Measurements from ENCODE around the gene FGGY.
"Not testable (repeated sequence)": the region's sequence is repeated elsewhere in the genome, so short reads cannot be mapped to it uniquely, and the experiment has no call there.

The FGGY gene

DNA sequence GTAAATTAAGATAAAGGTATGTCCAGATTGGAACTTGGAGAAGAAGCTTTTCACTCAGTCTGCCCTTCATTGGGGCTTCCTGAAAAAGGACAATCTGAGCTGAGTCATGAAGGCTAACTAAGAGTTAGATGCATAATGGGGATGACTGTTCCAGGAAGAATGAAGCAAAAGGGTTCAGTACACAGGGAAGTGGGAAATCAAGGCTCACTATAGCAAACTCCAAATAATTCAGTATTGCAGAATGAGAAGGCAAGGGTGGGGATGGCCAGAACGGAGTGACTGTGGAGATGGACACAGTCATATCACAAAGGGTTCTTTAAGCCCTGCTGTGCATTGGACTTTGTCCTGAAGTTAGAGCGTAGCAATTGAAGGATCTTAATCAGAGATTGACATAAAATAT is 158.3 kb downstream of the FGGY start:
- DNase-seq, result no peak

DNA sequence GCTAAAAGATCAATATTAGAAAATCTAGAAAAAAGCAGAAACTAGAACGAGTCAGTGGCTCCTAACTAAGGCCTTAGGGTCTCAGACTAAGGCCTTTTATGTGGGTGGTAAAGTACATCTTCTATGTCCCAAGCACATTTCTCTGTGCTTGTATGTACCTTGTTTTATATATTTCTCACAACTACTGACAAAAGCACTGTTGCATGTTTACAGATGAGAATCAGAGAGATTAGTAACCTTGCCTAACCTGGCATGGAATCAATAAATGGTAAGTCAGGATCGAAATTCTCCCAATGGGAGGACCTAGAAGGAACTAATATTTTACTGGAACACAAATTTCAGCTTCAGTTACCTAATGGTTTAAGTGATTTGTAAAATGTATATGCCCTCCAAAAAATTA is 160.9 kb downstream of the FGGY start:
- DNase-seq, result no peak

DNA sequence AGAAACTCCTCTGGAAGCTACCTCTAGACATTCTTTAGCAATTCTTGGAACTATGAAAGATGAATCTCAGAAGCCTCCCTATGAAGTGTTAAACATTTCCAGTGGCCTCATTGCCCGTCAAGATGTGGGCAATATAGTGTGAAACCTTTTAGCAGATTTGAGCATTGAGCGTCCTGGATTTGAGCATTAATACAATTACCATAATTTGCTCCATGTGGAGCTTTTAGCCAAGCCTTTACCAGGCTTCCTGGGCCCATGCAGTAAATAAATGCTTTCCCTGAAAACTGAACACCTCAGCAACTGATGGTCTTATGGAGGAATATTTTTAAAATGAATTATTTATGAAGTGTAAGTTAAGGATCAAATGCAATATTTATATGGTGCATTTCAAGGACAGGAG is 162.0 kb downstream of the FGGY start:
- no peak for DNase-seq

DNA sequence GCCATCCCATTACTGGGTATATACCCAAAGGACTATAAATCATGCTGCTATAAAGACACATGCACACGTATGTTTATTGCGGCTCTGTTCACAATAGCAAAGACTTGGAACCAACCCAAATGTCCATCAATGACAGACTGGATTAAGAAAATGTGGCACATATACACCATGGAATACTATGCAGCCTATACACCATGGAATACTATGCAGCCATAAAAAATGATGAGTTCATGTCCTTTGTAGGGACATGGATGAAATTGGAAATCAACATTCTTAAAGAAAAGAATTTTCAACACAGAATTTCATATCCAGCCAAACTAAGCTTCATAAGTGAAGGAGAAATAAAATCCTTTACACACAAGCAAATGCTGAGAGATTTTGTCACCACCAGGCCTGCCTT is 166.0 kb downstream of the FGGY start:
- not testable (repeated sequence) for DNase-seq

DNA sequence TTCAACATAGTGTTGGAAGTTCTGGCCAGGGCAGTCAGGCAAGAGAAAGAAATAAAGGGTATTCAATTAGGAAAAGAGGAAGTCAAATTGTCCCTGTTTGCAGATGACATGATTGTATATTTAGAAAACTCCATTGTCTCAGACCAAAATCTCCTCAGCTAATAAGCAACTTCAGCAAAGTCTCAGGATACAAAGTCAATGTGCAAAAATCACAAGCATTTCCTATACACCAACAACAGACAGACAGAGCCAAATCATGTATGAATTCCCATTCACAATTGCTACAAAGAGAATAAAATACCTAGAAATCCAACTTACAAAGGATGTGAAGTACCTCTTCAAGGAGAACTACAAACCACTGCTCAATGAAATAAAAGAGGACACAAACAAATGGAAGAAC is 168.6 kb downstream of the FGGY start:
- not testable (repeated sequence) for DNase-seq

DNA sequence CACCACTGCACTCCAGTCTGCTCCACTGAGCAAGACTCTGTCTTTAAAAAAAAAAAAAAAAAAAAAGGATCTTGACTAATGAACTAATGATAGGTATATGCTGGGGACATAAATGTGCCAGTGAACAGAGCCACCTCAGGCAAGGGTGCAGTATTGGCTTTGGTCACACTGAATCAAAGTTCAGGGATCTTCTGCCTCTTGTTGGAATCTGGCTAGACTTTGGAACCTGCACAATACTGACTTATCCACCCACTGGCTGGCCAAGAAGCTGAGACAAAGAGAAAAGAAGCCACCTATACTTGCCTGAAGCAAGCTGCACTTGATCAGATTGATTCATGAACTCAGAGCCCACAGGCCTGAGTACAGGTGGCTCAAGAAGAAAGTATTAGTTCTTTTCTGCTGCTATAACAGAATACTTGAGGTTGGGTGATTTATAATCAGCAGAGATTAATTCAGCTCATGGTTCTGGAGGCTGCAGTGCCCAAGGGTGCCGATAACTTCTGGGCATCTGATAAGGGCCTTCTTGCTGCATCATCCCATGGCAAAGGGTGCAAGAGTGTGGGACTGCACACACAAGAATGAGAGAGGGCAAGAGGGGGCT is 172.0 kb downstream of the FGGY start:
- DNase-seq, result no peak

DNA sequence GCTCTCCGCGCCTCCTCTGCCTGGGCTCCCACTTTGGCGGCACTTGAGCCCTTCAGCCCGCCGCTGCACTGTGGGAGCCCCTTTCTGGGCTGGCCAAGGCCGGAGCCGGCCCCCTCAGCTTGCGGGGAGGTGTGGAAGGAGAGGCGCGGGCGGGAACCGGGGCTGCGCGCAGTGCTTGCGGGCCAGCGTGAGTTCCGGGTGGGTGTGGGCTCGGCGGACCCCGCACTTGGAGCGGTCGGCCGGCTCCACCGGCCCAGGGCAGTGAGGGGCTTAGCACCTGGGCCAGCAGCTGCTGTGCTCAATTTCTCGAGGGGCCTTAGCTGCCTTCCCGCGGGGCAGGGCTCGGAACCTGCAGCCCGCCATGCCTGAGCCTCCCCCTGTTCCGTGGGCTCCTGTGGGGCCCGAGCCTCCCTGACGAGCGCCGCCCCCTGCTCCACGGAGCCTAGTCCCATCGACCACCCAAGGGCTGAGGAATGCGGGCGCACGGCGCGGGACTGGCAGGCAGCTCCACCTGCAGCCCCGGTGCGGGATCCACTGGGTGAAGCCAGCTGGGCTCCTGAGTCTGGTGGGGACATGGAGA is 175.2 kb downstream of the FGGY start:
- DNase-seq, result not testable (repeated sequence)

DNA sequence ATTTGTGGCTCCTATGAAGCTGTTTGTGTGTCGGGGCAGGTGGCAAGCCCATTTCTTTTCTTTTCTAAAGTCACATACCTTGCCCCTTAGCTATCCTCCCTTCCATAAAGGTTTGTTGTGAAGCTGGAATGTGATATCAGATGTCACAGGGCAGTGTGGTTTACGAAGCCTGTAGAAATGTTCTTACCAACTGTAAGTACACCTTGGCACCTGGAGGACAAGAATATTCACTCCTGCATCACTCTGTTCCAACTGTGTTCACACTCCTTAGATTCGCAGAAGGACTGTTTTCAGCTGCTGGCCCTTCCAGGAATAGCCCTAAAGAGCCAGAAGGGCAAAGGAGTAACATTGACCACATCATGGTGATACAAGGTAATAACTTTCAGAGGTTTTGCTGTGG is 176.9 kb downstream of the FGGY start:
- DNase-seq, result no peak

DNA sequence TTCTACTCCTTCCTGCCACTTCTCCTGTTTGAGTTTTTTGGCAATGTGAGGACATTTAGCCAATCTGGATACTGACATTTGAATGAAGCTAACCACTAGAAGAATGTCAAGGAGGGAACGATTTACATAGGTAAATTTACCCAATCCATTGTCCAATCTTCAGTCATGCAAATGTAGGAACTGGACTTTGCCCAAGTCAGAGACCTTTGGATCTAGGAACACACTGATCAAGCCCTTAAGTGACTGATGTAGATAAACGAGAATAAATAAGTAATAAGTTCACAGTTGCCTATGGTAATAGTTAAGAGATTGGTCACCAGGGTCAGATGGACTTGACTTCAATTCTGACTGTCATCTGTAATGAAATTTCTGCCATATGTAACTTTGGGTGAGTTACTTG is 177.6 kb downstream of the FGGY start:
- DNase-seq, result no peak

DNA sequence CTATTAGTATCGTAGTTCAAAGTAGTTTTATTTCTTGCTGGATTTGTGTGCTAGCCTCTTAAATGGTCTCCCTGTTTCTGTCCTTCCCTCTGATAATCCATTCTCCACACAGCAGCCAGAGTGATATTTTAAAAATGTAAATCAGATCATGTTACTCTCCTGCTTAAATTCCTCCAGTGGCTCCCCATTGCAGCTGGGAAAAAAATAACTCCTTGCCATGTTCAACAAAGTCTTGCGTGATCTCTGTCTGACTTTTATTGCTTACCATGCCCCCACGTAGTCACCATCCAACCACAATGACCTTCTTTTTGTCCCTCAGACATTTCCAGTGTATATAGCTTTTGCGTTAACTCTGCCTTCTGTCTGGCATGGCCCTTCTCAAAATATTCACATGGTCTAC is 178.8 kb downstream of the FGGY start:
- no peak for DNase-seq

DNA sequence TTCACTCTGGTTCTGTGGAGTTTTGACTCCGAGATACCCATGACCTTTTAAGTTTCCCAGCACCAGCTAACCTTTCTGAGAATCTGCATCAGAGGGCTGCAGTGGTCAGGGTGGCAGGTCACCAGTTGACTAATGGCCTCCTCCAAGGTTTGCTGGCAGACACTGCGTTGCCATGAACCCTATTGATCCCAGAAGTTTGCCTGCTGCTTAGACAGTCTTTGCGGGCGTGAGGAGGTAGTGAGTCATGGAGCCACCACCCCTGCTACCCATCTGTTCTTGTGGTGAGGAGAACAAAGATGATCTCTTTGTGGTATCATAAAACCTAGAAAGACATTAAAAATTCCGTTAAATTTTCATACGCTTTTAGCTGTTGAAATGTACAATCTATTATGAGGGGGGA is 180.4 kb downstream of the FGGY start:
- no peak for DNase-seq

DNA sequence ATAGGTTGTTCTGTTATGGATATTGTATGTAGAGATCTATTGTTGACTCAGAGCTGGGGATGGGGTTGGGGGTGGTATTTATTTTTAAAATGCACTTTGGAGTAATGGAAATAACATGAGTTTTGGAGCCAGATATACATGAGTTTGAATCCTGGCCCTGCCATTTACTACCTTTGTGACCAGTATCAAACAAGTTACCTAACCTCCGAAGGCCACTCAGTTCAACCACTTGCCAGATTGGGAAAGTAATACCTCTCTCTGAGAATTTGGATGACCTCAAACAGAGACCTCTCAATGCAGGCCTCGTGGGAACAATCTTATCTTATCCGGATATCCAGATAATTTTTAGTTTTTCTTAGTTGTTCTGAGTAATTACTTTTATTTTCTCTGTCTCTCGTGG is 181.0 kb downstream of the FGGY start:
- DNase-seq, result no peak

DNA sequence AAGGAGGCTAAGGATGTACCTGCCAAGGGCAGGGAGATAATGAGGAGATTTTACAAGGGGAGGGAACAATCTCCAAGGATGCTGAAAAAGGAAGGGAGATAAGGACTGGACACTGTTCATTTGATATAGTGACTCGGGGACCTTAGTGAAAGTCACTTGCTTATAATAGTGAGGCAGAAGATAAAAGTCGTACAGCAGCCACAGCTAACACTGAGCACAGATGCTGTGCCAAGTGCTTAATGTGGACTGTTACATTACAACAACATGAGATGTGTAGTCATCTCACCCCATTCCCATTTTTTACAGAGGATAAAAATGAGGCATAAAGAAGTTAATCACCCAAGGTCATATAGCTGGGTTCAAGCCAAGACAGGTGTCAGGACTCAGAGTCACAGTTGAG is 181.9 kb downstream of the FGGY start:
- DNase-seq, result no peak

DNA sequence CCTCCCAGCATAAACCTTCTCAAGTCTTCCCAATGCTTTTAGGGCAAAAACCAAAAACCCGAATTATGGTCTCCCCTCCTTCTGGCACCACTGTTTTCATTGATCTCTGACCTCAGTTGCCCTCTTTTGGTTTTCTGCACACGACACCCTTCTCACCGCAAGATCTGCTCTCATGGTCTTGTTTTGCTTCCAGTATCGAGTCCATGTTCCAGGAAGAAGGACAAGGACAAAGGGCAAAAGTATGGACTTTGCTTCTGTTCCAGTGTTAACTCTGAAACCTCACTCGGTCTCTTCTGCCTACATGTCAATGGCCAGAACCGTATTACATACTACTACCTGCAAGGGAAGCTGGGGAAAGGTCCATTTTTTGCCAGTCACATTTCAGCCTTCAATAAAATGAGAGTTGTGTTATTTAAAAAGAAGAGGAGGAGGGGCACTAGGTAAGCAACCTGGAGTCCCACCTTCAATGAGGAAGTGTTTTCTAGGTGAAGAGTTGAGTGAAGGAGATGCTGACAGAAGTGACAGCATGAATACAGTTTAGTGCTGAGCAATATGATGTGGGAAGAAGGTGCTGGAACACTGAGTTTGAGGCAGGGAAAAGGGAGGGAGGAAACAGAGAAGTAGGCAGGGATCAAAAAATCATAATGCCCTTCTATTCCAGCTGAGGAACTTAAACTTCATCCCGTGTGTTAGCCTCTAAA is 183.4 kb downstream of the FGGY start:
- DNase-seq, result no peak

DNA sequence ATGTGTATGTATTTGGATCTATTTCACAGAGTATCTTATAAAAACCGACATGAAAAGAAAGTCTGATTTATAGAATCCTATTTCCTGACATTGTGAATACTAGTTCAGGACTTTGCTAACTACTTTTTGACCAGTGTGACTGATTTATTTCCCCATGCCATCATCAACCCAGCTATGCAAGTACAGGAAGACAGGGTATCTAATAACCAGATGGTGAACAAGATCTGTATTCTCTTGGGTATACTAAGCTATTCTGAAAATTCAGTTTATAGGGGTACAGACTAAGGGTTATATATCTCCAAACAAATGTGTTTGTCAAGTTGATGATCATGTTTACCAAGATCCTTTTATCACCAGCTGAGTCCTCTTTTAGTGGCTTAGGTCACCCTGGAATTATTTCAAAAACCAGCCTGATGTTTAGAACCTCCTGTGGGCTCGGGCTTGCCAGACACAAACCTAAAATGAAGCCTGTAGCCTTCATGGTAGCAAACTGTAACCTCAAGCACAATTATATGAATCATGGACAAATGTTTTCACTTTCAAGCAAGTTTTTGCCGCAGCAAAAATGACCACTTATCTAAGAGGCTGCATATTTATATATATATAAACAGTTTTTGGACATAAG is 185.1 kb downstream of the FGGY start:
- DNase-seq, result peak; percentile 75

DNA sequence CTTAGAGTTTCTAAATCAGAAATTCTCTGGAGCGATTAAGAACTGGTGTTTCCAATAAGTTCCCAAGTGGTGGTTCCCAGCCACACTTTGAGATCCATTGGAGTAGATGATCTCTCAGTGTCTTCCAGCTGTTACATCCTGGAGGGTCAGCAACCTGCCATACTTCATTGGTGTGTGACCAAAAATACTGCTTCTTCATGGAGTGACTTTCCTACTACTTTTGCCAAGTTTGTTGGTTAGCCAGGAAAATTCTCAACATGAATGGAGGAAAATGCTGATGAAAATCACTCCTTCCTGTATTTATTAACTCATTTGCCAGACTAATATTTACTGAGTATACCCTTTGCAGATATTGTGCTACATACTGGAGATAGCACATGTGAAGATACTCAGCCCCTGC is 186.1 kb downstream of the FGGY start:
- no peak for DNase-seq

DNA sequence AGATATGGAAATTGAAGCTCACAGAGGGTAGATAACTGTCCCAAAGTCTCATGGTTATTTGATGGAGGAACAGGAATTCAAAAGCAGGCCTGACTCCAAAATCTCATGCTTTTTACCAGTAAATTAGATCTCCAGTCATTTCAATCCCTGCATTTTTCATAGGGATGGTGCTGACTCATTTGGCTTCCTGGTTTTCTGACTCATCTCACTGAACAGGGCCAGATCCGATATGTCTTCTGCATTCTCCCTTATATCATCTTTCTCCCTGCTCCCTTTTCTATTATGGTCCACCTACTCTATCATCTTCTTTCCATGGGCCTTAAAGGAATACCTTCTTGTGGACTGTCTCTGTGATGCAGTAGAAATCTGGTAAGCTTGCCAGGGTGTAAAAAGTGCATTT is 187.2 kb downstream of the FGGY start:
- DNase-seq, result no peak

DNA sequence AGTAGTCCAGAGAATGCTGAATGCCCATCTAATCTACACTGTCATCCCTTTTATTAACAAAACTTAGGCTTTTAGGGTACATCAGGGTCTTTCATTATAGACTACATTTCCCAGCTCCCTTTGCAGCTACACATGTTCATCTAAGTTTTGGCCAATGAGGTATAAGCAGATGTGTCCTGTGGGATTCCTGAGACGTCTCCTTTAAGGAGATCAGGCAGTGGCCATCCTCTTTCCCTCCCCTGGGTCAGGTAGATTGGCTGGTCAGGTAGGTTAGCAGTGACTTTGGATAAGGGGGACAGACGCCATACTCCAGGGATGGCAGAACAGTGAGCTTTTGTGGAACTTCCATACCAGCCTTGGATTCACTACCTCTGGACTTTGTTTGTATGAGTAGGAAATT is 188.3 kb downstream of the FGGY start:
- no peak for DNase-seq

DNA sequence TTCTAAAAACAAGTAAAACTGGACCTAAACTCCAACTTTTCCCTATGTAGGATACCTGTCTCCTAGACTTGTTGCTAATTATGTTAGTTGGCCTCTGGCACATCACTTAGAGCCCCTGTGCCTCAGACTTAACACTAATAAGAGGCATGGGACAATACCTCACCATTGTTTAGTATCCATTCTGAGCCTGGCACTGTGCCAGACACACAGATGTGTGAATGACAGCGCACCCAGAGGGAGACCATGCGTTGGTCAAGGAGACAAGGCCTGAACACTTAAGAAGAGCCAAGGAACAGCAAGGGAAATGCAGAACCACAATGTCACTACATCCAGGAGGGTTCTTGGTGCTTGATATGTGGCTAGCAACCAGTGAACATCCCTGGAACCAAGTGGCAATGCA is 189.1 kb downstream of the FGGY start:
- peak; percentile 58 for DNase-seq

DNA sequence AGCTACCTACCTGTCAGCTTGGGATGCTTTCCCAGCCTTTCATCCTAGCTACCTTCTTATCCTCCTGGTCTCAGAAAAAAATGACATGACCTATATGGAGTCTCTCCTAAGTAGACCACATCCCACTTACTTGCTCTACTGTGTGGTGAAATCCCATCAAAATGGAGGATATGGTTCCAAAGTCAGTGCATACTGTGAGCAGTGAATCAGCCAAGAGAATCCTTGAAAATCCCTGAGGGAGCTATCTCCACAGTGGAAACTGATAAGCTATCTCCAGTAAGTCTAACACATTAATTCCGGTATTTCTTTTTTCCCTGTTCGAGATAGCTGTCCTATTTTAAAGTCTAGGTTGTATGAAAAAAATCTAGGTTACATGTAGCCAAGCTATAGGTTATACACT is 189.7 kb downstream of the FGGY start:
- DNase-seq, result no peak

DNA sequence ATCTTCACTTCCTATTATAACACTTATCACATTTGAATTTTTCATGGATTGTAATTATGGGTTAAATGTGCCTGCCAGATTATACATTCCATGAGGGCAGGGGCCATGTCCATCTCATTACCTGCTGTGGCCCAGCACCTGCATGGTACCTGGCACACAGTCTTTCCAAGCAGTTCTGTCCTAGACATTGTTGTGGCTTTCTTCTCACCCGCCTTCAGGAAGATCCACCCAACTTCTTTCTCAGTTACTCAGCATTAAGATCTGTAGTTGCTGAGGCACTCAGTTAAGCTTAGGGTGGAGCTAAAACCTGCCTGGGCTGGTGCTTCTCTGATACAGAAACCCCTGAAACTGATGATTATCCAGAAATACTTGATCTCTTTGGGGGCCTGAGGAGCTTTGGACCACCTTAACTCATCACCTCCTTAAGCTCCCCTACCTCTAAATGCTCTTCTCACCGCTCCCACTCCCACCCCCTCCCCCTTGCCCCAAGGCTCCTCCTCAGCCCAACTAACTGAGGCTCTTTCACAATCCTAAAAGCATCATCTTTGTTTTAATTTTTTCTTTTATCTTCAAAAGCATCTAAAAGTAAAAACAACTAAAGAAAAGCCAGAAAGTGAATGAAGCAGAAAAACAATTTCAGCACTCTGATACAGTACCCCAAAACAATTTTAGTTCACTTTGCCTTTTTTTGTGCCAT is 190.6 kb downstream of the FGGY start:
- DNase-seq, result no peak

DNA sequence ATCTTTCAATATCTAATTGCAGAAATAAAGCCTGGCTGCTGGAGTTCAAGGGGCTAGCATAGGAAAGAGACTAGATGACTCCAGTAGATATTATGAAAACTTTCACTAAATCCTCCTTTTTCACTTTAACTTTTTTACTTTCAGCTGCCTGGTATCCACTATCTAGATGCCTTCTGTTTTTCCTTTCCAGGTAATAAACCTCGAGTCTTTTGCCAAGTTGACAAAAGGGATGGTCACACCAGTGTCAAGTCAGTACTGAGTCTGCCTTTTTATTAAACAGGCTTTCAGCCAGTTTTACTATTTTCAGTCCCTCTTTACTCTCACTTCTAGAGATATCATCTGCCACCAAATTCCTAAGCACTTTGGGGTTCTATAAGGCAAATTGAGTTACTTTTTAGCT is 195.6 kb downstream of the FGGY start:
- DNase-seq, result no peak

DNA sequence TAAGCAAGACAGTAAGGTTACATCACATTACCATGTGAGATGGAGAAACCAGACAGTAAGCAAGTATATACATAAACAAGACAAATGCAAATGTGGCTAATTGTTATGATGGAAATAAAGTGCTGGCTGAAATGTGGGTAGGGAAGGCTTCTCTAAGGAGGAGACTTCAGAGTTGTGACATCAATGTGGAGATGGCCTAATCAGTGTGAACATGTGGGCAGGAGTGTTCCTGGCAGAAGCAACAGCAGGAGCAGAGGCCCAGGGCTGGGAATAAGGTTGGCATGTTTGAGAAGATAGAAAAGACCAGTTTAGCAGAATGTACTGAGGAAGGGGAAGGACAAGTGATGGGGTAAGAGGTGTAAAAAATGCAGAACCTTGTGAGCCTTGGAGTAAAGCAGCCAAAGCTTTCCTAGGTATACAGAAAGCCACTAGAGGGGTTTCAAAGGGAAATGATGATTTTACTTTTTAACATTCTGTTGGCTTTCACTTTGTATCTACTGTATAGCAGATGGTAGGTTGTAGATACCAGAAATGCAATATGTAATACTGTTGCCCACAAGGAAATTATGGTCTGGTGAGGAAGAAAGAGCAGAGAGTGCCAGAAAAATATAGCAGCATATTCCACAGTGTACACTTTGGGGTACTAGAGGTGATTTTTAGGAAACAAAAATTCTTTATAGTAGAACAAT is 197.4 kb downstream of the FGGY start:
- DNase-seq, result no peak
